ENCODE data around the gene PCP2. TPM values are rescaled to one million over a fixed set of nuclear protein-coding genes. Genes with fewer than 3 reads are reported as not detected.

The PCP2 gene
- total RNA-seq, 2 experiments from 2014 or later: 1.9 to 2.1 TPM

GRCh38 chr19:7595466-7596133, 37.9 kb downstream of the PCP2 start, which contains the start of gene CAMSAP3:
CAMSAP3 (plus strand) TSS chr19:7595863; CDS start chr19:7596003, 140 bp downstream.
- CTCF ChIA-PET: interaction anchor here (1.1 kb wide), 1 partner anchor 27 kb away, joined by 7 read pairs; no protein-coding TSS in a partner anchor
- no peaks in the 10 kb centered on the region for H3K9me3 Mint-ChIP-seq
- peak within 1 kb of the TSS; percentile 36 for H3K4me3 Mint-ChIP-seq
- peak; percentile 26 for DNase-seq
- peaks cover 6% of the 10 kb centered on the region for H3K4me1 Mint-ChIP-seq
- POLR2A ChIA-PET: no interaction called here
- no peak within 1 kb of the TSS for H3K27ac Mint-ChIP-seq
- peaks cover 42% of the 10 kb centered on the region for H3K27me3 Mint-ChIP-seq
- H3K36me3 Mint-ChIP-seq (ENCODE audit: low read depth): no peaks in the 10 kb centered on the region

- Mint-ChIP-seq H3K9me3 (no peaks in the 10 kb centered on the region), H3K4me3 (no peak overlapping the region), H3K36me3 (ENCODE audit: low read depth) (no peaks in the 10 kb centered on the region), H3K4me1 (peaks cover 2% of the 10 kb centered on the region), H3K27ac (no peak overlapping the region), H3K27me3 (peaks cover 19% of the 10 kb centered on the region)
- DNase-seq: no peak
- ChIA-PET POLR2A (no interaction called here), CTCF (interaction anchor here (1.0 kb wide), 1 partner anchor 22 kb away, joined by 5 read pairs; no protein-coding TSS in a partner anchor)
Measured at GRCh38 chr19:7590256-7590655, 43.3 kb downstream of the PCP2 start.

- ChIA-PET POLR2A (no interaction called here), CTCF (interaction anchor here (1.0 kb wide), 1 partner anchor 21 kb away, joined by 5 read pairs; no protein-coding TSS in a partner anchor)
- Mint-ChIP-seq H3K4me3 (no peak overlapping the region), H3K36me3 (ENCODE audit: low read depth) (no peaks in the 10 kb centered on the region), H3K27me3 (peaks cover 17% of the 10 kb centered on the region), H3K9me3 (no peaks in the 10 kb centered on the region), H3K27ac (no peak overlapping the region), H3K4me1 (no peaks in the 10 kb centered on the region)
- DNase-seq: no peak
Measured at GRCh38 chr19:7589822-7590221, 43.7 kb downstream of the PCP2 start.

GRCh38 chr19:7582446-7582845, 51.1 kb downstream of the PCP2 start:
- H3K4me1 Mint-ChIP-seq: no peaks in the 10 kb centered on the region
- no peak overlapping the region for H3K27ac Mint-ChIP-seq
- H3K36me3 Mint-ChIP-seq (ENCODE audit: low read depth): no peaks in the 10 kb centered on the region
- H3K4me3 Mint-ChIP-seq: no peak overlapping the region
- H3K9me3 Mint-ChIP-seq: no peaks in the 10 kb centered on the region
- POLR2A ChIA-PET: no interaction called here
- peaks cover 9% of the 10 kb centered on the region for H3K27me3 Mint-ChIP-seq
- DNase-seq: no peak
- CTCF ChIA-PET: no interaction called here

Other genes with a start within 250 kb of the PCP2 start
- 1 to 10 TPM in 1 of 2 experiments, under 1 TPM in 1; 0.68 to 1.7 TPM for gene PEX11G, start 144.7 kb downstream of the PCP2 start, total RNA-seq
- gene ZNF358, start 117.6 kb downstream of the PCP2 start, total RNA-seq: 1 to 10 TPM; 5.5 to 7.5 TPM
- 10 to 100 TPM; 15.2 to 15.3 TPM for gene MCOLN1, start 111.1 kb downstream of the PCP2 start, total RNA-seq
- gene PNPLA6, start 98.0 kb downstream of the PCP2 start, total RNA-seq: 100 to 1,000 TPM; 130 to 152 TPM
- gene CAMSAP3, start 37.9 kb downstream of the PCP2 start, total RNA-seq: under 1 TPM; 0.13 to 0.33 TPM
- gene XAB2, start 4.2 kb downstream of the PCP2 start, total RNA-seq: 10 to 100 TPM; 48.5 TPM
- 100 to 1,000 TPM; 123 to 136 TPM for gene PET100, start 3.9 kb downstream of the PCP2 start, total RNA-seq
- 100 to 1,000 TPM; 169 to 171 TPM for gene STXBP2, start 3.4 kb upstream of the PCP2 start, total RNA-seq
- not detected for gene RETN, start 35.3 kb upstream of the PCP2 start, total RNA-seq
- not detected for gene MCEMP1, start 43.4 kb upstream of the PCP2 start, total RNA-seq
- 10 to 100 TPM; 92.5 to 94.7 TPM for gene TRAPPC5, start 47.1 kb upstream of the PCP2 start, total RNA-seq
- gene FCER2, start 68.4 kb upstream of the PCP2 start, total RNA-seq: under 1 TPM; 0.60 to 0.95 TPM
- not detected for gene CLEC4G, start 98.4 kb upstream of the PCP2 start, total RNA-seq
- gene CD209, start 113.8 kb upstream of the PCP2 start, total RNA-seq: not detected
- not detected for gene CLEC4M, start 129.5 kb upstream of the PCP2 start, total RNA-seq
- gene EVI5L, start 196.5 kb upstream of the PCP2 start, total RNA-seq: 1 to 10 TPM; 7.0 to 7.7 TPM
- under 1 TPM; 0.05 to 0.13 TPM for gene PRR36, start 240.7 kb upstream of the PCP2 start, total RNA-seq

All from activated CD4-positive, alpha-beta memory T cell treated with anti-CD3 and anti-CD28 coated beads, Interleukin-2, amount 10 ng/mL, durations not matched to agents 7 days and 5 days (primary cell).